CD4-positive, alpha-beta T cell treated with Interleukin-6 for 4 hours (primary cell): Measurements from ENCODE around the gene CD38.

Experiments used
- DNase-seq: peaks from one replicate; pipeline ENCODE4 v3.0.0-alpha.2; 2020; ENCODE audit warnings: mixed read lengths

The CD38 gene

DNA sequence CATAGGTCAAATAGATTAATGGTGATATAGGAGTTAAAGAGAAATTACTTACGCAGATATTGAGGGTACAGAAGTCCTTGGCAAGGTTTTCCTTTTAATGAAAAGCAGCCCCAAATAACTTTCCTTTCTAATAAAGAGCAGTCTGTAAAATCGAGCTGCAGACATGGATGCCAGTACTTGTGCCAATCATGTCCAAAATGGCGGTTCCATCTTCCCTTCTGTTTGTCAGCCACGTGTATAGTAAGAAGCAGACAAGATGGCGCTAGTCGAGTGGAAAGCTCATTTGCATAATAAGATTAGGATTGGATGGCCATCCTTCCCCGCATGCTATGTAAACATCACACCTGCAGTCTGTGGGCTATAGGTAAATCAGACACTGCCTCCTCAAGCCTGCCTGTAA is 92.0 kb downstream of the CD38 start:
- no peak for DNase-seq

DNA sequence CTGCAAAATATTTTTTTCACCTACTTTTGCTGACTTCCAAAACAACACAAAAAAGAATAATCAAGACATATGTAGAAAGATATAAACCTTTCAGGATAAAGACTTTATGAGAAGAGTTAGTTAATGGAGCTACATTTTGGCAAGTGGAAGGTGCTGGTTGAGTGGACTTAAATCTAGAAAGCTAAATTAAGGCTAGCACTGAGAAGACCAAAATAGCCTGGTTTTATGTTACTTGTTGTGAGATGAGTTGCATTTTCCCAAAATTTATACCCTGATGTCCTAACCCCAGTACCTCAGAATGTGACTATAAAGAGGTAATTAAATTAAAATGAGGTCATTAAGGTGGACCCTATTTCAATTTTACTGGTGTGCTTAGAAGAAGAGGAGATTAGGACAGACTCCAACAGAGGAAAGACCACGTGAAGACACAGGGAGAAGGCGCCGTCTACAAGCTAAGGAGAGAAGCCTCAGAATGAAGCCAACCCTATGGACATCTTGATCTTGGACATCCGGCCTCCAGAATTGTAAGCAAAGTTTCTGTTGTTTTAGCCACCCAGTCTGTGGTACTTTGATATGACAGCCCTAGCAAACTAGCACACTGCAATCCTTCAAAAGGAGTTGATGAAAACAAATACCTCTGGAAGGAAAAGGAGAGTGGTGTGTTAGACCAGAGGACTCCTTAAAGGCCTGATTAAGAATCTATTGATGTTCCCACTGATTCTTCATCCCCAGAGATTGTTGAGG is 93.0 kb downstream of the CD38 start:
- DNase-seq: no peak

DNA sequence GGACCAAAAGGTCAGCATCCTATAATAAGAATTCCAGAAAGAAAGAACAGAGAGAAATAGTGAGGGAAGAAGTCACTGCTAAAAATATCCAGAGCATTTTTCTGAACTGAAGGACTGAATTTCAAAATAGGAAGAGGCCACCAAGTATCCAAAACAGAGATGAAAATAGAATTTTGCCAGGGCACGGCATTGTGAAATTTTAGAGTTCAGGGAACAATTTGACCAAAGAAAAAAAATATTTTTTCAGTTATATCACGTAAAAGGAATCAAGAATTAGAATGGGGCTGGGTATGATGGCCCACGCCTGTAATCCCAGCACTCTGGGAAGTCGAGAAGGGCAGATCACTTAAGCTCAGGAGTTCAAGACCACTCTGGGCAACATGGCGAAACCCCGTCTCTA is 95.0 kb downstream of the CD38 start:
- DNase-seq: no peak

GRCh38 chr4:15874671-15875070 is 96.5 kb downstream of the CD38 start:
- no peak for DNase-seq

GRCh38 chr4:15875663-15876460 is 97.7 kb downstream of the CD38 start:
- no peak for DNase-seq

DNA sequence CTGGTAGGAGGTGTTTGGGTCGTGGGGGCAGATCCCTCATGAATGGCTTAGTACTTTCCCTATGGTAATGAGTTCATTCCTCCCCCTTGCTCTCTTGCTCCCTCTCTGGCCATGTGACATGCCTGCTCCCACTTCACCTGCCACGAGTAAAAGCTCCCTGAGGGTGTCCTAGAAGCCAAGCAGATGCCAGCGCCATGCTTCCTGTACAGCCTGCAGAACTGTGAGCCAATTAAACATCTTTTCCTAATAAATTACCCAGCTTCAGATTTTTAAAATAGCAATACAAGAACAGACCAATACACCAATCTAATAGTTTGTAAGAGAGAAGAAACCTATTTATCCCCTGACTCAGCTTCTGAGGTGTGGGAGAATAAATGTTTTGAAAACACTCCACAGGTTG is 99.9 kb downstream of the CD38 start:
- no peak for DNase-seq

GRCh38 chr4:15881820-15882219 is 103.7 kb downstream of the CD38 start:
- no peak for DNase-seq

DNA sequence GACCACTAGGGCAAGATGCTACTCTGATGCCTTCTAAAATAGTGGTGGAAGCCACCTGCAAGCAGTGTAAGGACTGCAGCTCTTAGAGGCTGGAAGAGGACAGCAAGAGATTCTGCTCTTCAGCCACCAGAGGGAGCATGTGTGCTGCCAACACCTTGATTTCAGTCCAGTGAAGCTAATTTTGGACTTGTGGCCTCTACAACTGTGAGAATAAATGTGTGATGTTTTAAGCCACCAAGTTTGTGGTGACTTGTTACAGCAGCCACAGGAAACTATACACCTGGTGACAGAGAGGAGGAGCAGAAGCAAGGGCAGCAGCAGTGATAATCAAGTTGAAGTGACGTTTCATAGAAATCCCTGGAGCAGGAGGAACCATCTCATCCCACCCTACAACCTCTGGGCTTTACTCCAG is 104.6 kb downstream of the CD38 start:
- peak; percentile 44 for DNase-seq

DNA sequence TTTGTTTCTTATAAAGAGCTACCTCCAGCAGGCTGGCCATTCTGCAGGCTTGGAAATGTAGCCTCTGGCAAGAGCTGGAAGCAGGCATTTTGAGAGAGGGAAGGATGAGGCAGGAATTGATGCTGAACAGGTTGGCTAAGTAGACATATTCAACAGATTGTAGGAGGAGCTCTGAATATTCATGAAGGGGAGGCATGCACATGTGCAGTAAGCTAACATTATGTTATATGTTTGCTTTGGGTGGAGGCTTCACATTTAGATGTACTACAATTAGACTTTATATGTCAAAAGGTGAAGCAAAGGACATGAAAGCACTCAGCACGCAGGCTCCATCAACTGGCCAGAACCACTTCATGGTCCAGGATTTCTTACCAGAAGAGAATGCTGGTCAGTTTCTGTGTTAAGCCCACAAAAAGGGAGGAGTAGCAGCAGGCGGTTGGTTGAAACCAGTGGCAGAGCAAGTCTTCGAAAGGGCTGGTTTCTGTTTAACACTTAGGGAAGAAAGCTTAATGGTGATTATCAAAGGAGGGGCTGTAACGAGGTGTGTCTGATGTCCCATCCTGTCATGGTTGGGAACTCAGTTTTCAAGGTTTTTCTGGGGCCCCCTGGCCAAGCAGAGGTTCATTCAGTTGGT is 105.6 kb downstream of the CD38 start:
- no peak for DNase-seq

DNA sequence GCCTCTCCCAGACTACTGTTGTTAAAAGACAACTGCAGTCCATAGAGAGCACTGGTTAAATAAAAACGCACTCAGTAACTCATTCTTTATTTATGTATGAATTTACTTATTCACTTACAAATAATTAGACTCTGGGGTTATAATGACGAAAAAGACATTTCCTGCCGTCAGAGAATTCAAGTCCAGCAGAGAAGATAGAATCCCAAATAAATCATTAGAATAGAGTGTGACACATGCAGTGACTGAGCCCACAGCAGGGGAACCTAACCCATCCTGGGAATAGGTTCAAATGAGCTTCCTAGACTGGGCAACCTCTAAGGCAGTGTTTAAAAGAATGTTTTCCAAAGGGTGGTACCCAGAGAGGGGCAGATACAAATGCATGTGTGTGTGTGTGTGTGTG is 106.5 kb downstream of the CD38 start:
- no peak for DNase-seq

DNA sequence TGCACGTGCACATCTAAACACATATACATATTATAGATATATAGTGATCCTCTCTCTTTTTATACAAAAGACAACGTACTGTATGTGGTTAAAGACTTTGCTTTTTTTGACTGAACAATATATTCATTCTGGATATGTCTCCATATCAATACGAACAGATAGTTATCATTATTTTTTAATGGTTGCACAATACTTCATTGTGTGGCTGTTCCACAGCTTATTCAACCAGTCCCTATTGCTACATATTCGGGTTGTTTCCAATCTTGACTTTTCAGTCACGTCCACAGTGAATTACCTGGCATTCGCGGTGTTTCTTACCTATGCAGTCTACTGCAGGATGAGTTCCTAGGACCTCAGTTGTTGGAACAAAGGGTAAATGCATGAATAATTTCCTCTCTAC is 107.3 kb downstream of the CD38 start:
- no peak for DNase-seq

GRCh38 chr4:15888515-15888914 is 110.4 kb downstream of the CD38 start:
- DNase-seq: no peak

GRCh38 chr4:15890246-15890829 is 112.2 kb downstream of the CD38 start:
- no peak for DNase-seq

DNA sequence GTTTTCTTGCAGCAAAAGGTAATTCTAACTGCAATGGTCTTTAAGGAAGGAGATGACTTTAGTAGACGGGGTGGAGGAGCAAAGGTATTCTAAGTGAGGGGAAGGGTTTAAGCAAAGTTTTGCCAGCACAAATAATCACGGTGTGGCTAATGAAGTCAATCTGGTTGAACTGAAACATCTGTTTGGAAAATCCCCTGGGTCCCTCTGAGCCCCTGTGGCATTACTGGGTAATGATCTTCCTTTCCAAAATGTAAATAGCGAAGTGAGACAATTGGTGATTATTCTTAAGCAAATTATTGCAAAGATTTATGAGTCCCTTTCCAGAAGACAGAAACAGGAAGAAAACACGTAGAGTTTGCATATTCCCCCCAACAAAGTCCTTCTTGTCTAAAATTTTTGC is 113.2 kb downstream of the CD38 start:
- no peak for DNase-seq

GRCh38 chr4:15893962-15894361 is 115.8 kb downstream of the CD38 start:
- no peak for DNase-seq

- no peak for DNase-seq
Measured at GRCh38 chr4:15894393-15894792, 116.3 kb downstream of the CD38 start.

GRCh38 chr4:15894921-15895916 is 117.1 kb downstream of the CD38 start:
- DNase-seq: no peak

GRCh38 chr4:15897577-15897976 is 119.4 kb downstream of the CD38 start:
- DNase-seq: no peak

GRCh38 chr4:15898902-15899301 is 120.8 kb downstream of the CD38 start:
- DNase-seq: no peak

GRCh38 chr4:15899511-15899910 is 121.4 kb downstream of the CD38 start:
- no peak for DNase-seq

DNA sequence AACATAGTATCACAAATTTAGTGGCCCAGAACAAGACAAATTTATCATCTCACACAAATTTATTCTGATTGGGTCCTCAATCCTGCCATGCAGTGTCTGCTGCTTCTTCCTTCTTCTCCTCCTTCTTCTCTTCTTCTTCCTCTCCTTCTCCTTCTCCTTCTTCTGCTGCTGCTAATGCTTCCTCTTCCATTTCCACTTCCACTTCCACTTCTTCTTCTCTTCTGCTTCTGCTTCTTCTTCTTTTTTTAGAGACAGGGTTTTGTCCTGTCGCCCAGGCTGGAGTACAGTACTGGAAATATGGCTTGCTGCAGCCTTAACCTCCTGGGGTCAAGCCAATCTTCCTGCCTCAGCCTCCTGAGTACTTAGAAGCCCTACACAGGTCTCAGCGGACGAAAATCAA is 122.9 kb downstream of the CD38 start:
- DNase-seq: no peak

- no peak for DNase-seq
Measured at GRCh38 chr4:15901998-15902397, 123.9 kb downstream of the CD38 start.
